Astrocyte (in vitro differentiated cells and primary cell): ENCODE measurements around the gene ODF2L.

ENCODE experiments used
- EZH2 ChIP-seq: IDR thresholded peaks from 2 replicates; pipeline ENCODE4 v1.6.1; 2012; ENCODE audit warnings: mild to moderate bottlenecking, low read length, inconsistent platforms; ENCODE audit not compliant: insufficient read depth
- TF ChIP-seq, protein P1 (sequence below): IDR thresholded peaks from 2 replicates; pipeline ENCODE4 v1.5.1; 2011; ENCODE audit warnings: low read depth, mild to moderate bottlenecking, inconsistent platforms, low read length, moderate library complexity; ENCODE audit not compliant: insufficient read depth

GRCh38 chr1:86324130-86324822 is 71.8 kb downstream of the ODF2L start:
- TF ChIP-seq, protein P1, sequence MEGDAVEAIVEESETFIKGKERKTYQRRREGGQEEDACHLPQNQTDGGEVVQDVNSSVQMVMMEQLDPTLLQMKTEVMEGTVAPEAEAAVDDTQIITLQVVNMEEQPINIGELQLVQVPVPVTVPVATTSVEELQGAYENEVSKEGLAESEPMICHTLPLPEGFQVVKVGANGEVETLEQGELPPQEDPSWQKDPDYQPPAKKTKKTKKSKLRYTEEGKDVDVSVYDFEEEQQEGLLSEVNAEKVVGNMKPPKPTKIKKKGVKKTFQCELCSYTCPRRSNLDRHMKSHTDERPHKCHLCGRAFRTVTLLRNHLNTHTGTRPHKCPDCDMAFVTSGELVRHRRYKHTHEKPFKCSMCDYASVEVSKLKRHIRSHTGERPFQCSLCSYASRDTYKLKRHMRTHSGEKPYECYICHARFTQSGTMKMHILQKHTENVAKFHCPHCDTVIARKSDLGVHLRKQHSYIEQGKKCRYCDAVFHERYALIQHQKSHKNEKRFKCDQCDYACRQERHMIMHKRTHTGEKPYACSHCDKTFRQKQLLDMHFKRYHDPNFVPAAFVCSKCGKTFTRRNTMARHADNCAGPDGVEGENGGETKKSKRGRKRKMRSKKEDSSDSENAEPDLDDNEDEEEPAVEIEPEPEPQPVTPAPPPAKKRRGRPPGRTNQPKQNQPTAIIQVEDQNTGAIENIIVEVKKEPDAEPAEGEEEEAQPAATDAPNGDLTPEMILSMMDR, result no peak
- no peak for TF ChIP-seq EZH2
